ENCODE data around the gene VIT.
"Not testable (repeated sequence)": the region's sequence is repeated elsewhere in the genome, so short reads cannot be mapped to it uniquely, and the experiment has no call there.

- TF ChIP-seq CTCF, POLR2A (IDR thresholded peaks at IDR 0.05): not testable (repeated sequence)
These were observed 8.2 kb upstream of the VIT start for GRCh38 chr2:36688291-36688690.
